BLaER1 treated with 17β-estradiol and CSF1 and Interleukin-3, amounts not matched to agents 10 nM and 100 nM (cell line): ENCODE measurements around the gene OR2F2.

Experiments
- H3K27ac ChIP-seq, 11 experiments: shearing (Covaris generic); formaldehyde crosslinking; 2 replicates each; pipeline ENCODE4 v1.8.1; 2022
- H3K27me3 ChIP-seq, 11 experiments: shearing (Covaris generic); formaldehyde crosslinking; 2 replicates each; pipeline ENCODE4 v1.8.1; 2022
- H3K36me3 ChIP-seq, 11 experiments: shearing (Covaris generic); formaldehyde crosslinking; 2 replicates each; pipeline ENCODE4 v1.8.1; 2022
- H3K4me1 ChIP-seq, 10 experiments: shearing (Covaris generic); formaldehyde crosslinking; 2 replicates each; pipeline ENCODE4 v1.8.1; 2022
- H3K4me2 ChIP-seq, 11 experiments: shearing (Covaris generic); formaldehyde crosslinking; 2 replicates each; pipeline ENCODE4 v1.8.1; 2022
- H3K4me3 ChIP-seq, 10 experiments: shearing (Covaris generic); formaldehyde crosslinking; 2 replicates each; pipeline ENCODE4 v1.8.1; 2022
- H3K9ac ChIP-seq, 11 experiments: shearing (Covaris generic); formaldehyde crosslinking; 2 replicates each; pipeline ENCODE4 v1.8.1; 2022
- H3K9me3 ChIP-seq, 11 experiments: shearing (Covaris generic); formaldehyde crosslinking; replicated peaks in 1 of 11; 2 replicates each; pipeline ENCODE4 v1.8.1; 2022
- H4K20me1 ChIP-seq, 11 experiments: shearing (Covaris generic); formaldehyde crosslinking; 2 replicates each; pipeline ENCODE4 v1.8.1; 2022
- Cebpa-rat ChIP-seq, 11 experiments: shearing (Covaris generic); IDR thresholded peaks; 2 replicates each; pipeline ENCODE4 v1.8.1; 2022

The OR2F2 gene

GRCh38 chr7:143898810-143899209 is 36.2 kb upstream of the OR2F2 start:
- Histone ChIP-seq H3K27me3 (no peaks in the 10 kb centered on the region), H3K27ac (no peak overlapping the region), H4K20me1 (peaks cover 0 to 10% (median 0%) of the 10 kb centered on the region in 11 experiments; a peak in 5 of 22 replicates), H3K36me3 (peaks cover 0 to 13% (median 0%) of the 10 kb centered on the region in 11 experiments; a peak in 4 of 22 replicates), H3K4me1 (peaks cover 14 to 18% (median 15%) of the 10 kb centered on the region in 10 experiments), H3K9ac (no peak overlapping the region), H3K4me2 (no peak overlapping the region), H3K4me3 (no peak overlapping the region), H3K9me3 (peaks cover 0 to 6% (median 0%) of the 10 kb centered on the region in 11 experiments; a peak in 5 of 22 replicates)
- no peak for TF ChIP-seq Cebpa-rat (IDR thresholded peaks at IDR 0.05)

- H3K4me2 ChIP-seq: peak overlapping the region; percentile 72 to 94 (median 86)
- H4K20me1 ChIP-seq: peaks cover 0 to 10% (median 0%) of the 10 kb centered on the region in 11 experiments; a peak in 5 of 22 replicates
- H3K9ac ChIP-seq: 0 out of 22 replicates have a peak overlapping the region, but pooled peaks of 2 of the 11 experiments have one; percentile 4 to 6
- H3K4me1 ChIP-seq: peaks cover 14 to 18% (median 15%) of the 10 kb centered on the region in 10 experiments
- H3K4me3 ChIP-seq: peak overlapping the region in 7 of 10 experiments; percentile 71 to 80 (median 78); a peak in 7 of 20 replicates
- no peaks in the 10 kb centered on the region for H3K9me3 ChIP-seq
- H3K36me3 ChIP-seq: peaks cover 0 to 5% (median 0%) of the 10 kb centered on the region in 11 experiments; a peak in 3 of 22 replicates
- H3K27me3 ChIP-seq: no peaks in the 10 kb centered on the region
- TF ChIP-seq Cebpa-rat (IDR thresholded peaks at IDR 0.05): no peak
- H3K27ac ChIP-seq: no peak overlapping the region
Measured at GRCh38 chr7:143900230-143900766, 34.7 kb upstream of the OR2F2 start.

- peak overlapping the region; percentile 73 to 91 (median 82); a peak in 21 of 22 replicates for H3K27ac ChIP-seq
- peak overlapping the region; percentile 72 to 94 (median 86) for H3K4me2 ChIP-seq
- H3K36me3 ChIP-seq: peaks cover 0 to 5% (median 0%) of the 10 kb centered on the region in 11 experiments; a peak in 2 of 22 replicates
- no peaks in the 10 kb centered on the region for H3K27me3 ChIP-seq
- TF ChIP-seq Cebpa-rat (IDR thresholded peaks at IDR 0.05): no peak
- H3K4me3 ChIP-seq: peak overlapping the region; percentile 61 to 80 (median 74)
- peaks cover 0 to 10% (median 0%) of the 10 kb centered on the region in 11 experiments; a peak in 5 of 22 replicates for H4K20me1 ChIP-seq
- no peaks in the 10 kb centered on the region for H3K9me3 ChIP-seq
- peak overlapping the region; percentile 77 to 89 (median 87) for H3K9ac ChIP-seq
- peaks cover 14 to 18% (median 15%) of the 10 kb centered on the region in 10 experiments for H3K4me1 ChIP-seq
Measured at GRCh38 chr7:143901332-143901667, 33.7 kb upstream of the OR2F2 start.

GRCh38 chr7:143901668-143902331 is 33.2 kb upstream of the OR2F2 start, which contains the start of gene TCAF1:
Gene TCAF1 (minus strand): TSS chr7:143902176. CDS start chr7:143876608, 25,568 bp downstream.
- Histone ChIP-seq H3K9ac (peak within 1 kb of the TSS; percentile 77 to 89 (median 87)), H3K36me3 (peaks cover 0 to 5% (median 0%) of the 10 kb centered on the region in 11 experiments; a peak in 2 of 22 replicates), H3K4me3 (peak within 1 kb of the TSS; percentile 61 to 80 (median 74)), H4K20me1 (peaks cover 0 to 10% (median 0%) of the 10 kb centered on the region in 11 experiments; a peak in 5 of 22 replicates), H3K9me3 (no peaks in the 10 kb centered on the region), H3K27ac (peak within 1 kb of the TSS; percentile 73 to 91 (median 82); a peak in 21 of 22 replicates), H3K4me1 (peaks cover 14 to 18% (median 15%) of the 10 kb centered on the region in 10 experiments), H3K27me3 (no peaks in the 10 kb centered on the region), H3K4me2 (peak within 1 kb of the TSS; percentile 72 to 94 (median 86))
- no peak for TF ChIP-seq Cebpa-rat (IDR thresholded peaks at IDR 0.05)

GRCh38 chr7:143902332-143902899 is 32.6 kb upstream of the OR2F2 start:
- H3K9me3 ChIP-seq: no peaks in the 10 kb centered on the region
- no peak for TF ChIP-seq Cebpa-rat (IDR thresholded peaks at IDR 0.05)
- peak overlapping the region in 10 of 11 experiments; percentile 77 to 89 (median 87); a peak in 14 of 22 replicates for H3K9ac ChIP-seq
- peak overlapping the region in 9 of 11 experiments; percentile 75 to 91 (median 83); a peak in 13 of 22 replicates for H3K27ac ChIP-seq
- peak overlapping the region in 5 of 11 experiments; percentile 72 to 94 (median 82); a peak in 5 of 22 replicates for H3K4me2 ChIP-seq
- peak overlapping the region; percentile 61 to 80 (median 74); a peak in 15 of 20 replicates for H3K4me3 ChIP-seq
- no peaks in the 10 kb centered on the region for H3K27me3 ChIP-seq
- peaks cover 0 to 9% (median 0%) of the 10 kb centered on the region in 11 experiments; a peak in 5 of 22 replicates for H4K20me1 ChIP-seq
- peaks cover 0 to 5% (median 0%) of the 10 kb centered on the region in 11 experiments; a peak in 2 of 22 replicates for H3K36me3 ChIP-seq
- peaks cover 14 to 18% (median 15%) of the 10 kb centered on the region in 10 experiments for H3K4me1 ChIP-seq

GRCh38 chr7:143905509-143905908 is 29.5 kb upstream of the OR2F2 start:
- Histone ChIP-seq H3K36me3 (no peaks in the 10 kb centered on the region), H3K4me3 (no peak overlapping the region), H3K27me3 (no peaks in the 10 kb centered on the region), H4K20me1 (peaks cover 0 to 4% (median 0%) of the 10 kb centered on the region in 11 experiments; a peak in 1 of 22 replicates), H3K4me1 (peaks cover 6 to 8% (median 7%) of the 10 kb centered on the region in 10 experiments), H3K4me2 (no peak overlapping the region), H3K27ac (no peak overlapping the region), H3K9ac (no peak overlapping the region), H3K9me3 (no peaks in the 10 kb centered on the region)
- no peak for TF ChIP-seq Cebpa-rat (IDR thresholded peaks at IDR 0.05)

- Histone ChIP-seq H3K36me3 (no peaks in the 10 kb centered on the region), H3K9me3 (no peaks in the 10 kb centered on the region), H3K4me3 (no peak overlapping the region), H3K9ac (no peak overlapping the region), H3K27ac (no peak overlapping the region), H3K4me2 (no peak overlapping the region), H3K4me1 (peaks cover 0 to 6% (median under 1%) of the 10 kb centered on the region in 10 experiments; a peak in 12 of 20 replicates), H4K20me1 (no peaks in the 10 kb centered on the region), H3K27me3 (no peaks in the 10 kb centered on the region)
- no peak for TF ChIP-seq Cebpa-rat (IDR thresholded peaks at IDR 0.05)
Measured at GRCh38 chr7:143906151-143906550, 28.9 kb upstream of the OR2F2 start.

GRCh38 chr7:143906895-143907294 is 28.1 kb upstream of the OR2F2 start:
- H3K9ac ChIP-seq: no peak overlapping the region
- peaks cover 0 to 5% (median 0%) of the 10 kb centered on the region in 10 experiments; a peak in 1 of 20 replicates for H3K4me1 ChIP-seq
- no peak overlapping the region for H3K27ac ChIP-seq
- no peak overlapping the region for H3K4me2 ChIP-seq
- no peaks in the 10 kb centered on the region for H3K36me3 ChIP-seq
- no peaks in the 10 kb centered on the region for H3K27me3 ChIP-seq
- no peaks in the 10 kb centered on the region for H3K9me3 ChIP-seq
- TF ChIP-seq Cebpa-rat (IDR thresholded peaks at IDR 0.05): no peak
- H4K20me1 ChIP-seq: no peaks in the 10 kb centered on the region
- H3K4me3 ChIP-seq: no peak overlapping the region
